Brain microvascular endothelial cell (primary cell): ENCODE measurements around the gene PFKFB3.
A peak's percentile ranks its signal among the peaks of the same experiment; 100 is the strongest.

Source experiments
- DNase-seq: peaks from one replicate; pipeline ENCODE4 v3.0.0-alpha.2; 2020
- H3K27ac ChIP-seq: fragments of 250-450 bp; sonication (Bioruptor Pico); 2 replicates; pipeline ENCODE4 v1.5.1; 2020; ENCODE audit warnings: mild to moderate bottlenecking, moderate library complexity
- H3K27me3 ChIP-seq: fragments of 250-450 bp; sonication (Bioruptor Pico); replicated peaks from 2 replicates; pipeline ENCODE4 v1.5.1; 2020; ENCODE audit warnings: mild to moderate bottlenecking
- H3K36me3 ChIP-seq: fragments of 250-450 bp; sonication (Bioruptor Pico); replicated peaks from 2 replicates; pipeline ENCODE4 v1.5.1; 2020; ENCODE audit warnings: mild to moderate bottlenecking
- H3K4me3 ChIP-seq: 2 replicates; pipeline ENCODE4 v1.5.1; 2011; ENCODE audit warnings: low read depth, mild to moderate bottlenecking, control low read depth, low read length, moderate library complexity
- CTCF ChIP-seq: IDR thresholded peaks from 2 replicates; pipeline ENCODE4 v1.5.1; 2011; ENCODE audit warnings: low read depth, mild to moderate bottlenecking, moderate library complexity, low read length, control low read depth, inconsistent platforms; ENCODE audit errors: missing control alignments
- in situ Hi-C: cut with HindIII; loops from 2 replicates; pipeline ENCODE4 v1.10.0; 2017; ENCODE audit warnings: low sequenced_read_pairs, low pct_ligation_motif_present

The PFKFB3 gene

GRCh38 chr10:6275022-6275997 is 72.6 kb downstream of the PFKFB3 start:
- TF ChIP-seq CTCF: peak; percentile 50
- peak; percentile 98 for DNase-seq
- peak overlapping the region; percentile 89 for H3K27ac ChIP-seq
- in situ Hi-C loops: no loop called here
- no peaks in the 10 kb centered on the region for H3K27me3 ChIP-seq
- peak overlapping the region; percentile 52 for H3K4me3 ChIP-seq
- H3K36me3 ChIP-seq: no peaks in the 10 kb centered on the region

- H3K27me3 ChIP-seq: no peaks in the 10 kb centered on the region
Observed at GRCh38 chr10:6276356-6276755, 73.6 kb downstream of the PFKFB3 start.

GRCh38 chr10:6278519-6279120 is 75.9 kb downstream of the PFKFB3 start:
- no peak for TF ChIP-seq CTCF
- Histone ChIP-seq H3K27me3 (no peaks in the 10 kb centered on the region), H3K36me3 (no peaks in the 10 kb centered on the region), H3K4me3 (no peak overlapping the region), H3K27ac (peak overlapping the region; percentile 63)
- in situ Hi-C loops: no loop called here
- peak; percentile 33 for DNase-seq

More at GRCh38 chr10:6276356-6276755, 73.6 kb downstream of the PFKFB3 start:
- Histone ChIP-seq H3K4me3 (no peak overlapping the region), H3K27ac (no peak overlapping the region), H3K36me3 (no peaks in the 10 kb centered on the region)
- in situ Hi-C loops: no loop called here
- no peak for TF ChIP-seq CTCF
- DNase-seq: no peak

GRCh38 chr10:6279540-6280267 is 77.0 kb downstream of the PFKFB3 start:
- H3K27me3 ChIP-seq: no peaks in the 10 kb centered on the region
- H3K4me3 ChIP-seq: no peak overlapping the region
- peak; percentile 76 for DNase-seq
- peak overlapping the region; percentile 63 for H3K27ac ChIP-seq
- no peaks in the 10 kb centered on the region for H3K36me3 ChIP-seq
- in situ Hi-C loops: no loop called here
- no peak for TF ChIP-seq CTCF

- in situ Hi-C loops: no loop called here
- DNase-seq: no peak
- no peak for TF ChIP-seq CTCF
- Histone ChIP-seq H3K36me3 (no peaks in the 10 kb centered on the region), H3K27ac (no peak overlapping the region), H3K4me3 (no peak overlapping the region), H3K27me3 (no peaks in the 10 kb centered on the region)
Observed at GRCh38 chr10:6280291-6280690, 77.6 kb downstream of the PFKFB3 start.
